ENCODE measurements around the gene NSG1. TPM values are rescaled to one million over a fixed set of nuclear protein-coding genes. Genes with fewer than 3 reads are reported as not detected.

Gene NSG1
- total RNA-seq, 1 donor from 2014 or later = 10.6 TPM

DNA sequence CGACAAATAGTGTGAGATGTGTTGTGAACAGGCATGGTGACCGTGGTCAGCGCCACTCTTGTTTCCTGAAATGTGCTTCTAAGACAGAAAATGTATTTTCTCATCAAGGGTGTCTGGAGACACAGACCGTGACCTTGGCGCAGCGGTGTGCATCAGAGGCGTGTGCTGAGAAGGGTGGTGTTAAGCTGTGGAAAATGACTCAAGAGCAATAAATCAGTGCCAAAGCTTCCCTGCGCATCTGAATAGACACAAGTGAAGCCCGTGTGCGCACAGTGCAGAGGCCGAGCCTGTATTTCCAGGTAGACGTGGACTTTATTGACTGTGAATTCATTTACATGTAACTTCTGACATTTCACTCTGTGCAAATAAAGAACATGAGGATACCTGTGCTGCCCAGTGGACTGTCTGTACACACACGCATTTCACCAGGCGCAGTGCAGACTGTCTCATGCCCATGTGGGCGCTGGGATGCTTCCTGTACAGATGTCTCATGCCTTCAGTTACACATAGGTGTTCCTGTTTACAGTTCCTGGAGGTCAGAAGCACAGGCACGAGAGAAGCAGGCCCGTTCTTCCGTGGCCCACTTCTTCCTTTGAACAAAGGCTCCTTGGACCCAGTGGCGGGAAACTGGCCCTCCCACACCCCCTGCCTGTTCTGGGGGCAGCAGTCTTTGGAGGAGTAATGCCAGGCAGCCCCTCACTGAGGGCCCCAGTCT, 31.9 kb downstream of the NSG1 start:
- Histone ChIP-seq H2AFZ (ENCODE audit: low read depth, low read length) (no peak overlapping the region), H4K20me1 (ENCODE audit: insufficient read depth, low read length) (no peaks in the 10 kb centered on the region), H3K4me2 (ENCODE audit: low read length) (no peak overlapping the region), H3K27me3 (ENCODE audit: insufficient read depth, low read length) (no peaks in the 10 kb centered on the region), H3K4me3 (ENCODE audit: insufficient read depth, low read depth, low read length) (no peak overlapping the region), H3K4me1 (ENCODE audit: insufficient read depth, low read length) (no peaks in the 10 kb centered on the region), H3K36me3 (ENCODE audit: insufficient read depth, low read length) (peaks cover 15% of the 10 kb centered on the region), H3K9me3 (ENCODE audit: insufficient read depth, low read depth, low read length) (no peaks in the 10 kb centered on the region), H3K27ac (ENCODE audit: low read depth, low read length) (no peak overlapping the region), H3K9ac (ENCODE audit: low read length) (no peak overlapping the region), H3K79me2 (ENCODE audit: insufficient read depth, low read length) (no peaks in the 10 kb centered on the region)
- Mint-ChIP-seq H3K4me3 (ENCODE audit: unreplicated experiment) (no peak overlapping the region), H3K9me3 (ENCODE audit: unreplicated experiment) (peaks cover 3% of the 10 kb centered on the region), H3K27ac (ENCODE audit: unreplicated experiment) (no peak overlapping the region), H3K27me3 (ENCODE audit: low read depth, unreplicated experiment) (no peaks in the 10 kb centered on the region), H3K4me1 (ENCODE audit: low read depth, unreplicated experiment) (no peaks in the 10 kb centered on the region), H3K36me3 (ENCODE audit: low read depth, unreplicated experiment) (peaks cover 27% of the 10 kb centered on the region)
- DNase-seq (ENCODE audit: low read depth) = no peak
- no peak for FAIRE-seq
- TF ChIP-seq EZH2 (IDR thresholded peaks at IDR 0.05; ENCODE audit: insufficient read depth, low read length) = no peak
- TF ChIP-seq, protein P1, sequence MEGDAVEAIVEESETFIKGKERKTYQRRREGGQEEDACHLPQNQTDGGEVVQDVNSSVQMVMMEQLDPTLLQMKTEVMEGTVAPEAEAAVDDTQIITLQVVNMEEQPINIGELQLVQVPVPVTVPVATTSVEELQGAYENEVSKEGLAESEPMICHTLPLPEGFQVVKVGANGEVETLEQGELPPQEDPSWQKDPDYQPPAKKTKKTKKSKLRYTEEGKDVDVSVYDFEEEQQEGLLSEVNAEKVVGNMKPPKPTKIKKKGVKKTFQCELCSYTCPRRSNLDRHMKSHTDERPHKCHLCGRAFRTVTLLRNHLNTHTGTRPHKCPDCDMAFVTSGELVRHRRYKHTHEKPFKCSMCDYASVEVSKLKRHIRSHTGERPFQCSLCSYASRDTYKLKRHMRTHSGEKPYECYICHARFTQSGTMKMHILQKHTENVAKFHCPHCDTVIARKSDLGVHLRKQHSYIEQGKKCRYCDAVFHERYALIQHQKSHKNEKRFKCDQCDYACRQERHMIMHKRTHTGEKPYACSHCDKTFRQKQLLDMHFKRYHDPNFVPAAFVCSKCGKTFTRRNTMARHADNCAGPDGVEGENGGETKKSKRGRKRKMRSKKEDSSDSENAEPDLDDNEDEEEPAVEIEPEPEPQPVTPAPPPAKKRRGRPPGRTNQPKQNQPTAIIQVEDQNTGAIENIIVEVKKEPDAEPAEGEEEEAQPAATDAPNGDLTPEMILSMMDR (IDR thresholded peaks at IDR 0.05; ENCODE audit: insufficient read depth, low read depth, low read length) = no peak

DNA sequence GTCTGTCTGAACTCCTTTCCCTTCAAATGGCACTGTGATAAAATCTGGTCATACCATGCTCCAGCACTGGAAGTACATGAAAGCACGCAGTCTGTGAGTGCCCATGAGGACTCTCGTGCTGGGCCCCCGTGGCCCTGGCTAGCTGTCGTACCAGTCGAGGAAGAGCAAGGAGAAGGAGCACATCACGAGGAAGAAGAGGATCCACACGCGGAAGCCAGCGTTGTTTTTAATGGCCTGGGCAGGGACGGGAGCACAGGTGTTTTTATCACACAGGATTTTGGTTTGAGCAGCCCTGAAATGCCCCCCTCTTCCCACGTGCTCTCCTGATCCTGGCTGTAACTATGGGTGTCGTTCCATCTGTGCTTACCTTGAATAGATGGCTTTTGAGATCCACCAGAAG, 33.0 kb downstream of the NSG1 start:
- no peaks in the 10 kb centered on the region for H4K20me1 ChIP-seq (ENCODE audit: insufficient read depth, low read length)
- H3K27me3 Mint-ChIP-seq (ENCODE audit: low read depth, unreplicated experiment) = no peaks in the 10 kb centered on the region
- FAIRE-seq (no peak), DNase-seq (ENCODE audit: low read depth) (no peak)
- peaks cover 2% of the 10 kb centered on the region for H3K4me1 Mint-ChIP-seq (ENCODE audit: low read depth, unreplicated experiment)
- H3K4me1 ChIP-seq (ENCODE audit: insufficient read depth, low read length) = no peaks in the 10 kb centered on the region
- no peaks in the 10 kb centered on the region for H3K27me3 ChIP-seq (ENCODE audit: insufficient read depth, low read length)
- no peaks in the 10 kb centered on the region for H3K9me3 ChIP-seq (ENCODE audit: insufficient read depth, low read depth, low read length)
- H3K27ac Mint-ChIP-seq (ENCODE audit: unreplicated experiment) = no peak overlapping the region
- no peak overlapping the region for H3K9ac ChIP-seq (ENCODE audit: low read length)
- no peak overlapping the region for H3K4me3 ChIP-seq (ENCODE audit: insufficient read depth, low read depth, low read length)
- H3K4me2 ChIP-seq (ENCODE audit: low read length) = no peak overlapping the region
- H3K9me3 Mint-ChIP-seq (ENCODE audit: unreplicated experiment) = peaks cover 3% of the 10 kb centered on the region
- no peaks in the 10 kb centered on the region for H3K79me2 ChIP-seq (ENCODE audit: insufficient read depth, low read length)
- H3K4me3 Mint-ChIP-seq (ENCODE audit: unreplicated experiment) = no peak overlapping the region
- TF ChIP-seq, protein P1 (IDR thresholded peaks at IDR 0.05; ENCODE audit: insufficient read depth, low read depth, low read length) = no peak
- TF ChIP-seq EZH2 (IDR thresholded peaks at IDR 0.05; ENCODE audit: insufficient read depth, low read length) = no peak
- H3K36me3 ChIP-seq (ENCODE audit: insufficient read depth, low read length) = peaks cover 16% of the 10 kb centered on the region
- peaks cover 27% of the 10 kb centered on the region for H3K36me3 Mint-ChIP-seq (ENCODE audit: low read depth, unreplicated experiment)
- no peak overlapping the region for H3K27ac ChIP-seq (ENCODE audit: low read depth, low read length)
- no peak overlapping the region for H2AFZ ChIP-seq (ENCODE audit: low read depth, low read length)

DNA sequence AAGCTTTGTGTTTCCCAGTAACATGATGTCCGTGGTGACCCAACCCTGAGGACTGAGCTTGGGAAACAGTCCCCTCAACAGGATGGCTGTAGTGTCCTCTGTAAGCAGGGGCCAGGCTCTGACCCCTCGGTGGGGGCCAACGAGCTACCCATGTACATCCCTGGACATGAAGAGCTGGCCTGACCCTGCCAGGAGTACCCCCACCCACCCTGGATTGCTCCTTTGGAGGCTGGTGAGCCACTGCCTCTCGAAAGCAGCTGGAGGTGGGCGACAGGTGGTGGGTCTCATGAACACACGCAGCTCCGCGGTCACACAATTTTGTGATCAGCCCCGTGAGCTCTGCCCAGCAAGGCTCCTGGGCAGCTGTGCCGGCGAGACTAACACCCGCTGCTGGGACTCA, 33.5 kb downstream of the NSG1 start:
- no peak for DNase-seq (ENCODE audit: low read depth)
- Histone ChIP-seq H3K4me2 (ENCODE audit: low read length) (no peak overlapping the region), H3K27ac (ENCODE audit: low read depth, low read length) (no peak overlapping the region), H3K4me1 (ENCODE audit: insufficient read depth, low read length) (no peaks in the 10 kb centered on the region), H3K36me3 (ENCODE audit: insufficient read depth, low read length) (peaks cover 16% of the 10 kb centered on the region), H2AFZ (ENCODE audit: low read depth, low read length) (no peak overlapping the region), H3K9me3 (ENCODE audit: insufficient read depth, low read depth, low read length) (no peaks in the 10 kb centered on the region), H3K79me2 (ENCODE audit: insufficient read depth, low read length) (no peaks in the 10 kb centered on the region), H3K9ac (ENCODE audit: low read length) (no peak overlapping the region), H4K20me1 (ENCODE audit: insufficient read depth, low read length) (no peaks in the 10 kb centered on the region), H3K27me3 (ENCODE audit: insufficient read depth, low read length) (no peaks in the 10 kb centered on the region), H3K4me3 (ENCODE audit: insufficient read depth, low read depth, low read length) (no peak overlapping the region)
- TF ChIP-seq, protein P1 (IDR thresholded peaks at IDR 0.05; ENCODE audit: insufficient read depth, low read depth, low read length) = no peak
- no peak for TF ChIP-seq EZH2 (IDR thresholded peaks at IDR 0.05; ENCODE audit: insufficient read depth, low read length)
- H3K4me3 Mint-ChIP-seq (ENCODE audit: unreplicated experiment) = no peak overlapping the region
- peaks cover 3% of the 10 kb centered on the region for H3K4me1 Mint-ChIP-seq (ENCODE audit: low read depth, unreplicated experiment)
- no peak for FAIRE-seq
- H3K27ac Mint-ChIP-seq (ENCODE audit: unreplicated experiment) = no peak overlapping the region
- no peaks in the 10 kb centered on the region for H3K27me3 Mint-ChIP-seq (ENCODE audit: low read depth, unreplicated experiment)
- H3K9me3 Mint-ChIP-seq (ENCODE audit: unreplicated experiment) = peaks cover 3% of the 10 kb centered on the region
- H3K36me3 Mint-ChIP-seq (ENCODE audit: low read depth, unreplicated experiment) = peaks cover 27% of the 10 kb centered on the region

Measured in astrocyte (in vitro differentiated cells and primary cell).